SU-DHL-6 (cell line): ENCODE measurements around the gene LOXHD1.

ENCODE experiments used
- H2AFZ ChIP-seq: fragments of 200-600 bp; sonication (generic); 2 replicates; pipeline ENCODE4 v1.6.1; 2014; ENCODE audit warnings: low read depth, mild to moderate bottlenecking, moderate library complexity, mixed read lengths, antibody characterized with exemption, low read length; ENCODE audit not compliant: severe bottlenecking
- H3F3A ChIP-seq: fragments of 200-600 bp; shearing (Covaris generic); 2 replicates; pipeline ENCODE4 v1.6.0; 2016; ENCODE audit warnings: antibody characterized with exemption, mild to moderate bottlenecking; ENCODE audit not compliant: insufficient read depth
- H3K27ac ChIP-seq: fragments of 200-600 bp; sonication (generic); 2 replicates; pipeline ENCODE4 v1.5.1; 2016; ENCODE audit warnings: low read depth, mild to moderate bottlenecking, low read length, moderate library complexity, mixed read lengths
- H3K27me3 ChIP-seq: fragments of 200-600 bp; sonication (generic), shearing (Covaris generic); 2 replicates; pipeline ENCODE4 v1.6.0; 2014; ENCODE audit warnings: mild to moderate bottlenecking, low read length
- H3K36me3 ChIP-seq: fragments of 200-600 bp; sonication (generic); 2 replicates; pipeline ENCODE4 v1.6.1; 2014; ENCODE audit warnings: mild to moderate bottlenecking, low read length, mixed read lengths
- H3K4me2 ChIP-seq: fragments of 300-600, 200-600 bp; shearing (Covaris generic), sonication (generic); 2 replicates; pipeline ENCODE4 v1.6.0; 2014; ENCODE audit warnings: low read length, low read depth, mild to moderate bottlenecking; ENCODE audit not compliant: poor library complexity, severe bottlenecking
- H3K4me3 ChIP-seq: fragments of 200-600 bp; sonication (generic); 2 replicates; pipeline ENCODE4 v1.5.1; 2014; ENCODE audit warnings: antibody characterized with exemption, low read length, mild to moderate bottlenecking, mixed read lengths; ENCODE audit not compliant: insufficient read depth, poor library complexity, severe bottlenecking
- H3K79me2 ChIP-seq: fragments of 200-600 bp; sonication (generic); 2 replicates; pipeline ENCODE4 v1.6.1; 2014; ENCODE audit warnings: mild to moderate bottlenecking, low read length, moderate library complexity; ENCODE audit not compliant: insufficient read depth
- H3K9ac ChIP-seq: fragments of 200-600 bp; sonication (generic); 2 replicates; pipeline ENCODE4 v1.7.0; 2014; ENCODE audit warnings: mild to moderate bottlenecking, low read length
- H3K9me2 ChIP-seq: fragments of 200-600 bp; sonication (generic); replicated peaks from 2 replicates; pipeline ENCODE4 v1.6.1; 2014; ENCODE audit warnings: low read length; ENCODE audit not compliant: insufficient read depth
- H3K9me3 ChIP-seq: fragments of 200-600 bp; sonication (generic); 2 replicates; pipeline ENCODE4 v1.6.1; 2014; ENCODE audit warnings: low read length, mixed read lengths; ENCODE audit not compliant: insufficient read depth
- H4K20me1 ChIP-seq: fragments of 200-600 bp; sonication (generic); 2 replicates; pipeline ENCODE4 v1.6.1; 2014; ENCODE audit warnings: low read depth, mild to moderate bottlenecking, antibody characterized with exemption, low read length, moderate library complexity, mixed read lengths
- CTCF ChIP-seq: fragments of 200-600 bp; sonication (generic); IDR thresholded peaks from one replicate; pipeline ENCODE4 v1.5.1; 2017; ENCODE audit warnings: antibody characterized with exemption, mild to moderate bottlenecking, low read length, moderate library complexity; ENCODE audit not compliant: insufficient read depth, poor library complexity, severe bottlenecking
- EZH2phosphoT487 ChIP-seq: fragments of 200-600 bp; sonication (generic), shearing (Covaris generic); conservative IDR thresholded peaks from 2 replicates; pipeline ENCODE4 v1.6.1; 2018; ENCODE audit warnings: mild to moderate bottlenecking, antibody characterized with exemption, low read length, moderate library complexity, mixed read lengths

The LOXHD1 gene

DNA sequence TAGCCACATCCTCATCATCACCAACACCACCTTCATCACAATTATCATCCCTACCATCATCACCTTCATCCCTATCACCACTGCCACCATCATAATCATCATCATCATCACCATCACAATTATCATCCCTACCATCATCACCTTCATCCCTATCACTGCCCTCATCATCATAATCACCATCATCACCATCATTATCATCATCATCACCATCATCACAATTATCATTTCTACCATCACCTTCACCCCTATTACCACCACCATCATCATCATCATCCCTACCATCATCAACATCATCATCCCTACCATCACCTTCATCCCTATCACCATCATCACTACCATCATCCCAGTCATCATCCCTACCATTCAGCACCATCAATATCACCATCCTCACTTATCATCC lies 140.5 kb downstream of the LOXHD1 start:
- Histone ChIP-seq H3K4me3 (no peak overlapping the region), H3F3A (no peaks in the 10 kb centered on the region), H3K4me2 (no peak overlapping the region), H3K9me2 (no peaks in the 10 kb centered on the region), H3K9ac (no peak overlapping the region), H4K20me1 (no peaks in the 10 kb centered on the region), H3K27ac (no peak overlapping the region), H3K27me3 (no peaks in the 10 kb centered on the region), H3K9me3 (no peaks in the 10 kb centered on the region), H2AFZ (no peak overlapping the region), H3K79me2 (no peaks in the 10 kb centered on the region), H3K36me3 (no peaks in the 10 kb centered on the region)
- TF ChIP-seq CTCF (no peak), EZH2phosphoT487 (no peak)

DNA sequence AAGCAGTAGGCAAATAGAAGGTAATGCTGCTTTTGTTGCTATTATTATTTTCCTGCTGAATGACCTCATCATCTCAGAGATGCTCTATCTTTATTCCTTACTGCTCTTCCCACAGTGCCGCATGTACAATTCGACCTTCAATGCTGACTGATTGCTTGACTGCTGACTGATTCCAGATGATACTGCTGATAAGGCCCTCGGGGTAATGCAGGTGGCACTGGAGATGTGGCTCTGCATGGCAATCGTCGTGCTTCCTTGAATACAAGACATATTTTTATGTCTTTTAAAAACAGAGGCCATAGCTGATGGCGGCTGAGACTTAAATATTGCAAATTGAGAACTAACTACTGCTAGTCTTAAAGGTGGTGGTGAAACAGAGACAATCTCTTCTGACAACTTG lies 146.6 kb downstream of the LOXHD1 start:
- Histone ChIP-seq H3K9me2 (no peaks in the 10 kb centered on the region), H4K20me1 (no peaks in the 10 kb centered on the region), H3K9ac (no peak overlapping the region), H3F3A (no peaks in the 10 kb centered on the region), H2AFZ (no peak overlapping the region), H3K4me2 (no peak overlapping the region), H3K4me3 (no peak overlapping the region), H3K79me2 (no peaks in the 10 kb centered on the region), H3K36me3 (no peaks in the 10 kb centered on the region), H3K27me3 (no peaks in the 10 kb centered on the region), H3K9me3 (no peaks in the 10 kb centered on the region), H3K27ac (no peak overlapping the region)
- no peak for TF ChIP-seq CTCF
- TF ChIP-seq EZH2phosphoT487, result no peak

DNA sequence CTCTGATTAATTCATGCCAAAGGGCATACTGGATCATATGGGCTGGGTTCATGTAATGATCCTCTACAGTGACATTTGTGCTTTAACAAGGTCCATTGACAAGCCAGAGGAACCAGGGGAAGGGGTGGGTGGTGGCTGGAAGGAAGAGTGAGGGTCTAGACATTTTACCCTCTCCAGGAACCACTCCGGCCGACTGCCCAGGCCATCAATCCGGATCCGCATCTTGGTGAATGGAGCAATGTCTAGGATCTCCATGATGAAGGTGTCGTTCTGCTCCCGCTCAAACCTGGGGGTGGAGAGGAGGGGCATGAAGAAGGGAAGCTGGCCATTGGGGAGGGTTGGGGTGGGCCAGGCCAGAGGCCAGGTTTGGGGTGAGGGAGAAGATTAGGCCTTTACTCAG lies 147.5 kb downstream of the LOXHD1 start:
- no peaks in the 10 kb centered on the region for H3K9me3 ChIP-seq
- H2AFZ ChIP-seq, result no peak overlapping the region
- no peak overlapping the region for H3K27ac ChIP-seq
- H3K4me2 ChIP-seq, result no peak overlapping the region
- no peaks in the 10 kb centered on the region for H3F3A ChIP-seq
- H4K20me1 ChIP-seq, result no peaks in the 10 kb centered on the region
- no peaks in the 10 kb centered on the region for H3K27me3 ChIP-seq
- no peak overlapping the region for H3K9ac ChIP-seq
- no peaks in the 10 kb centered on the region for H3K79me2 ChIP-seq
- H3K4me3 ChIP-seq, result no peak overlapping the region
- no peak for TF ChIP-seq CTCF
- H3K9me2 ChIP-seq, result no peaks in the 10 kb centered on the region
- H3K36me3 ChIP-seq, result no peaks in the 10 kb centered on the region

- TF ChIP-seq CTCF, result no peak
- no peak for TF ChIP-seq EZH2phosphoT487
- H3K9me2 ChIP-seq, result no peaks in the 10 kb centered on the region
- H3F3A ChIP-seq, result no peaks in the 10 kb centered on the region
- H3K27ac ChIP-seq, result no peak overlapping the region
- H3K9me3 ChIP-seq, result no peaks in the 10 kb centered on the region
- no peak overlapping the region for H3K4me2 ChIP-seq
- no peaks in the 10 kb centered on the region for H4K20me1 ChIP-seq
- H3K9ac ChIP-seq, result no peak overlapping the region
- no peaks in the 10 kb centered on the region for H3K27me3 ChIP-seq
- H2AFZ ChIP-seq, result no peak overlapping the region
- no peak overlapping the region for H3K4me3 ChIP-seq
- H3K79me2 ChIP-seq, result no peaks in the 10 kb centered on the region
- H3K36me3 ChIP-seq, result no peaks in the 10 kb centered on the region
These were observed 149.9 kb downstream of the LOXHD1 start for GRCh38 chr18:46506974-46507586.
